K562 (cell line): ENCODE results near the gene IDH2. TPM values are rescaled to one million over a fixed set of nuclear protein-coding genes. Genes with fewer than 3 reads are reported as not detected.

Experiments
- ATAC-seq: fragments of 200-7000 bp; cut with Tn5 transposase; 3 replicates; pipeline ENCODE4 v1.9.1; 2020; ENCODE audit warnings: moderate library complexity
- BruUV-seq: library from RNA; stranded (reverse); fragments of 400-500 nt; replicated peaks from 2 replicates; lab custom pipeline; 2021; lab: Mats Ljungman, UMichigan
- CTCF ChIA-PET: fragments of 300-600 bp; formaldehyde crosslinking; extraction: SDS; loops from one replicate; lab custom pipeline; 2021; ENCODE audit warnings: low intra/inter-chr PET ratio; lab: Yijun Ruan, JAX
- POLR2A ChIA-PET: fragments of 300-600, 350-650 bp; sonication (Branson Sonifier 250); formaldehyde crosslinking; extraction: SDS; loops from one replicate; lab custom pipeline; 2021; ENCODE audit warnings: antibody characterized with exemption, inconsistent platforms; lab: Yijun Ruan, JAX
- DNase-seq, 4 experiments: peaks; one replicate each; pipeline versions ENCODE4 v3.0.0 to v3.0.0-alpha.2; 2011 to 2018; ENCODE audit warnings: low spot score in 3 of 4, mixed read lengths in 3 of 4; ENCODE audit errors: extremely low read depth in 1 of 4
- FAIRE-seq: peaks from 2 replicates; lab custom pipeline; 2011; peaks lifted over from hg19 to GRCh38; lab: Jason Lieb, UNC
- H2AFZ ChIP-seq: 2 replicates; pipeline ENCODE4 v1.6.0; 2011; ENCODE audit warnings: low read depth, low read length, control low read depth, inconsistent platforms
- H3K27ac ChIP-seq: fragments of 200-600 bp; 3 replicates; pipeline ENCODE4 v1.8.0; 2011; ENCODE audit warnings: low read depth, mild to moderate bottlenecking, control low read depth, inconsistent platforms, low read length, moderate library complexity, mixed read lengths; ENCODE audit errors: extremely low read depth
- H3K27me3 ChIP-seq, 2 experiments: fragments of 300-600 bp in 1 of 2; 2 replicates in 1 of 2; 3 replicates in 1 of 2; pipeline versions ENCODE4 v1.6.0 to v1.8.0; 2011; ENCODE audit warnings: inconsistent platforms in 2 of 2, low read length in 2 of 2, mild to moderate bottlenecking in 1 of 2, mixed read lengths in 1 of 2, moderate library complexity in 1 of 2; ENCODE audit not compliant: control insufficient read depth in 2 of 2, insufficient read depth in 2 of 2
- H3K36me3 ChIP-seq: fragments of 300-600 bp; 3 replicates; pipeline ENCODE4 v1.8.0; 2011; ENCODE audit warnings: mild to moderate bottlenecking, low read length, inconsistent platforms; ENCODE audit not compliant: control insufficient read depth, insufficient read depth
- H3K4me1 ChIP-seq, 2 experiments: fragments of 200-600 bp in 1 of 2; replicated peaks in 1 of 2; 2 replicates in 1 of 2; 3 replicates in 1 of 2; pipeline versions ENCODE4 v1.5.1 to v1.8.0; 2011; ENCODE audit warnings: inconsistent platforms in 2 of 2, low read length in 2 of 2, mild to moderate bottlenecking in 1 of 2, mixed read lengths in 1 of 2, moderate library complexity in 1 of 2; ENCODE audit not compliant: control insufficient read depth in 2 of 2, insufficient read depth in 2 of 2
- H3K4me2 ChIP-seq: 2 replicates; pipeline ENCODE4 v1.6.1; 2011; ENCODE audit warnings: low read length, control low read depth, inconsistent platforms, mixed read lengths; ENCODE audit not compliant: insufficient read depth
- H3K4me3 ChIP-seq: fragments of 200-600 bp; sonication (generic), shearing (Covaris generic); 2 replicates; pipeline ENCODE4 v1.5.1; 2016; ENCODE audit warnings: control low read depth, inconsistent platforms
- H3K79me2 ChIP-seq: fragments of 200-600 bp; 3 replicates; pipeline ENCODE4 v1.8.0; 2011; ENCODE audit warnings: low read length, inconsistent platforms; ENCODE audit not compliant: control insufficient read depth, insufficient read depth
- H3K9ac ChIP-seq, 2 experiments: 2 replicates each; pipeline versions ENCODE4 v1.6.0 to v1.6.1; 2011; ENCODE audit warnings: low read depth in 2 of 2, low read length in 2 of 2, control low read depth in 1 of 2, inconsistent platforms in 1 of 2, mild to moderate bottlenecking in 1 of 2, mixed read lengths in 1 of 2; ENCODE audit not compliant: insufficient read depth in 1 of 2
- H3K9me1 ChIP-seq: one replicate; pipeline ENCODE4 v1.6.0; 2011; ENCODE audit warnings: inconsistent platforms, mild to moderate bottlenecking, low read length, moderate library complexity; ENCODE audit not compliant: control insufficient read depth, insufficient read depth
- H3K9me3 ChIP-seq: replicated peaks from 2 replicates; pipeline ENCODE4 v1.5.1; 2011; ENCODE audit warnings: low read depth, low read length, inconsistent platforms; ENCODE audit not compliant: control insufficient read depth, insufficient read depth
- H4K20me1 ChIP-seq: replicated peaks from 2 replicates; pipeline ENCODE4 v1.6.1; 2011; ENCODE audit warnings: low read length, inconsistent platforms, mixed read lengths; ENCODE audit not compliant: control insufficient read depth, insufficient read depth
- JUNB ChIP-seq: fragments of 450-650 bp; formaldehyde crosslinking; conservative IDR thresholded peaks from 2 replicates; pipeline ENCODE4 v1.4.0; 2020; ENCODE audit warnings: mild to moderate bottlenecking
- NCOR1 ChIP-seq: fragments of 450-650 bp; IDR thresholded peaks from 2 replicates; pipeline ENCODE4 v1.6.1; 2016; ENCODE audit warnings: mild to moderate bottlenecking, moderate library complexity
- POLR2G ChIP-seq: fragments of 200-400 bp; formaldehyde crosslinking; IDR thresholded peaks from 2 replicates; pipeline ENCODE4 v1.6.1; 2017; ENCODE audit warnings: low read depth, mild to moderate bottlenecking, antibody characterized with exemption, low read length, moderate library complexity
- SAFB ChIP-seq: fragments of 200-400 bp; formaldehyde crosslinking; IDR thresholded peaks from 2 replicates; pipeline ENCODE4 v1.6.1; 2017; ENCODE audit warnings: low read depth, low read length, borderline replicate concordance
- SP1 ChIP-seq: sonication (generic); formaldehyde crosslinking; IDR thresholded peaks from 2 replicates; pipeline ENCODE4 v1.8.1; 2022; ENCODE audit warnings: mild to moderate bottlenecking, missing genetic modification reagents
- YY1 ChIP-seq, 3 experiments: IDR thresholded peaks; 2 replicates each; pipeline ENCODE4 v1.6.1; 2011; ENCODE audit warnings: low read length in 2 of 3, mild to moderate bottlenecking in 2 of 3, moderate library complexity in 2 of 3, borderline replicate concordance in 1 of 3, control low read depth in 1 of 3, low read depth in 1 of 3; ENCODE audit not compliant: insufficient read depth in 3 of 3, insufficient replicate concordance in 2 of 3, control insufficient read depth in 1 of 3, insufficient read length in 1 of 3; ENCODE audit errors: extremely low read depth in 1 of 3
- WGBS: fragments of 100-300 bp; shearing (Covaris generic); methylation state at CpG from one replicate; pipeline ENCODE4 v1.1.6; 2016; ENCODE audit warnings: low coverage, mixed read lengths; ENCODE audit not compliant: insufficient coverage; ENCODE audit errors: missing lambda C conversion rate; 5-methylcytosine and 5-hydroxymethylcytosine counted together
- in situ Hi-C: fragments of 300-500 bp; cut with MboI; formaldehyde crosslinking; loops from 4 replicates; pipeline ENCODE4 v1.15.0; 2018; ENCODE audit warnings: inconsistent platforms, mixed read lengths
- intact Hi-C: fragments of 100-400 bp; cut with micrococcal nuclease; formaldehyde crosslinking; loops from 2 replicates; pipeline ENCODE4 v1.14.2; 2022
- polyA plus RNA-seq, 8 experiments: library from polyadenylated mRNA; depleted of rRNA in 4 of 8; stranded (reverse) in 5 of 8; unstranded in 3 of 8; fragments of >200 nt; fragmentation: Nextera tagmentation in 2 of 8; fragmentation: Illumina TruSeq in 1 of 8; extraction: Ambion mirVana in 2 of 8; extraction: Trizol in 1 of 8; gene quantifications; 2 replicates each; pipeline versions ENCODE4 v1.2.1 to v1.2.3, GENCODE V29; 2011 to 2014; ENCODE audit warnings: inconsistent platforms in 1 of 8, missing spikeins in 1 of 8
- total RNA-seq, 7 experiments: library from RNA; depleted of rRNA in 6 of 7; stranded (reverse); fragments of >200 nt in 6 of 7; fragmentation: Illumina TruSeq in 2 of 7; extraction: Trizol in 2 of 7; gene quantifications; 2 replicates each; pipeline versions ENCODE4 v1.2.1 to v1.2.3, GENCODE V29; 2011 to 2021; ENCODE audit warnings: low replicate concordance in 1 of 7
- TF ChIP-seq, protein P1 (sequence below), 2 experiments: fragments of 450-650 bp; conservative IDR thresholded peaks; 2 replicates each; pipeline ENCODE4 v1.6.1; 2017; ENCODE audit warnings: mild to moderate bottlenecking in 2 of 2, moderate library complexity in 2 of 2
- TF ChIP-seq, protein P2 (sequence below), 2 experiments: fragments of 450-650 bp; formaldehyde crosslinking in 1 of 2; IDR thresholded peaks; 2 replicates each; pipeline versions ENCODE4 v1.4.0 to v1.6.1; 2014 to 2020; ENCODE audit warnings: mild to moderate bottlenecking in 2 of 2, borderline replicate concordance in 1 of 2, low read depth in 1 of 2

Gene IDH2
- total and polyA plus RNA-seq, 9 of the 15 experiments (the other 6 are each of a cell fraction or from before 2014, with no cell fraction given) = 0.70 to 99.9 (median 59.2) TPM

DNA sequence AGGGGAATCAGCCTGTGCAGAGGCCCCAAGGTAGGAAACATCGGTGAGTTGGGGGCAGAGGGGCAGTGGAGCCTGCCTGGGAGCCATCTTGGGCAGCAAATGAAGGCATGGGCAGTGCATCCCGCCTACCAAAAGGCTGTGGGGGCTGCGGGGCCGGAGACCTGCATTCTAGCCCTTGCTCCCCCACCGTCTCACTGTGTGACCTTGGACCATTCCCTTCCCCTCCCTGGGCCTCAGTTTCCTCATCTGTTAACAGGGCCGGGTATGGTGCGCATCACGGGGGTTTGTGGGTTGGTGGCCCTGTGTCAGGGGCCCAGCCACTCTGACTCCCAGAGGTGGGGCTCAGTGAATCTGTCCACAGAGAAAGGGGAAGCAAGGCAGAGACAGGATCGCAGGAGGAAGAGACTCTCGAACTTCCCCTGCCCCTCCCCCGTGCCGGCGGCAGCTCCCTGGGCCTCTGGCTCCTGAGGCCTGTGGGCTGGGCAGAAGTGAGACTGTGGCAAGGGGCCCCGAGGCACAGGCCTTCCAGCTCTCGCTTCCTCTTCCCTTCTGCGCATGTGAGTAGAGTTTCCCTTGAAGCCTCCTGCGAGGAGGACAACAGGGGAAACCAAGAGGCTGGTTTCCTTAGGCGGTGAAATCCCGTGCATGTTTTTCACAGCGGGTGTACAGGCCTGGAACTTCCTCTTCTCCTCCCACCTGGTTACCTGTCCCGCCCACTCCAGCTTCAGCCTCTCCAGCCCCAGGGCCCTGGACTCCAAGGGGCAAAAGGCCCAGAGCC, 42.9 kb downstream of the IDH2 start:
- Histone ChIP-seq H3K9me1 (no peaks in the 10 kb centered on the region), H3K4me1 (peaks cover 46 to 57% of the 10 kb centered on the region in 2 experiments), H4K20me1 (no peaks in the 10 kb centered on the region), H3K27me3 (no peaks in the 10 kb centered on the region), H3K9ac (peak overlapping the region; percentile 65 to 85), H3K4me2 (peak overlapping the region; percentile 49), H3K27ac (peak overlapping the region; percentile 79), H3K79me2 (peaks cover 7% of the 10 kb centered on the region; the same call in 2 of the 3 replicates), H3K36me3 (no peaks in the 10 kb centered on the region), H3K9me3 (no peaks in the 10 kb centered on the region), H2AFZ (peak overlapping the region; percentile 92), H3K4me3 (0 out of 2 replicates have a peak overlapping the region, but pooled peaks have one; percentile 5)
- ATAC-seq (peak; percentile 69), FAIRE-seq (peak; percentile 19), DNase-seq (peak; percentile 48 to 76 (median 62))
- intact Hi-C loops (no loop called here), in situ Hi-C loops (no loop called here)
- 33% methylated on average over 20 of the region's 21 CpGs for WGBS
- BruUV-seq = no TSS peak
- ChIA-PET CTCF (no interaction called here), POLR2A (interaction anchor here (0.6 to 1.3 kb wide), 3 partner anchors 9 to 17 kb away, joined by 3 read pairs; no protein-coding TSS in a partner anchor)
- no peak for TF ChIP-seq SAFB
- TF ChIP-seq YY1 (IDR thresholded peaks at IDR 0.05; ENCODE audit: borderline replicate concordance in 1 of 3, control insufficient read depth in 1 of 3, extremely low read depth in 1 of 3, insufficient read depth in 3 of 3, insufficient read length in 1 of 3, insufficient replicate concordance in 2 of 3, low read depth in 1 of 3, low read length in 2 of 3) = peak in 1 of 3 experiments; percentile 13
- TF ChIP-seq NCOR1 = no peak
- TF ChIP-seq, protein P1, sequence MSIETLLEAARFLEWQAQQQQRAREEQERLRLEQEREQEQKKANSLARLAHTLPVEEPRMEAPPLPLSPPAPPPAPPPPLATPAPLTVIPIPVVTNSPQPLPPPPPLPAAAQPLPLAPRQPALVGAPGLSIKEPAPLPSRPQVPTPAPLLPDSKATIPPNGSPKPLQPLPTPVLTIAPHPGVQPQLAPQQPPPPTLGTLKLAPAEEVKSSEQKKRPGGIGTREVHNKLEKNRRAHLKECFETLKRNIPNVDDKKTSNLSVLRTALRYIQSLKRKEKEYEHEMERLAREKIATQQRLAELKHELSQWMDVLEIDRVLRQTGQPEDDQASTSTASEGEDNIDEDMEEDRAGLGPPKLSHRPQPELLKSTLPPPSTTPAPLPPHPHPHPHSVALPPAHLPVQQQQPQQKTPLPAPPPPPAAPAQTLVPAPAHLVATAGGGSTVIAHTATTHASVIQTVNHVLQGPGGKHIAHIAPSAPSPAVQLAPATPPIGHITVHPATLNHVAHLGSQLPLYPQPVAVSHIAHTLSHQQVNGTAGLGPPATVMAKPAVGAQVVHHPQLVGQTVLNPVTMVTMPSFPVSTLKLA (conservative IDR thresholded peaks at IDR 0.05) = 0 out of 4 replicates have a peak, but pooled peaks of 1 of the 2 experiments have one; percentile 20
- TF ChIP-seq SP1 (CRISPR knock-in tag) = 0 out of 2 replicates have a peak, but pooled peaks have one; percentile 30
- no peak for TF ChIP-seq JUNB (CRISPR knock-in tag)
- TF ChIP-seq, protein P2, sequence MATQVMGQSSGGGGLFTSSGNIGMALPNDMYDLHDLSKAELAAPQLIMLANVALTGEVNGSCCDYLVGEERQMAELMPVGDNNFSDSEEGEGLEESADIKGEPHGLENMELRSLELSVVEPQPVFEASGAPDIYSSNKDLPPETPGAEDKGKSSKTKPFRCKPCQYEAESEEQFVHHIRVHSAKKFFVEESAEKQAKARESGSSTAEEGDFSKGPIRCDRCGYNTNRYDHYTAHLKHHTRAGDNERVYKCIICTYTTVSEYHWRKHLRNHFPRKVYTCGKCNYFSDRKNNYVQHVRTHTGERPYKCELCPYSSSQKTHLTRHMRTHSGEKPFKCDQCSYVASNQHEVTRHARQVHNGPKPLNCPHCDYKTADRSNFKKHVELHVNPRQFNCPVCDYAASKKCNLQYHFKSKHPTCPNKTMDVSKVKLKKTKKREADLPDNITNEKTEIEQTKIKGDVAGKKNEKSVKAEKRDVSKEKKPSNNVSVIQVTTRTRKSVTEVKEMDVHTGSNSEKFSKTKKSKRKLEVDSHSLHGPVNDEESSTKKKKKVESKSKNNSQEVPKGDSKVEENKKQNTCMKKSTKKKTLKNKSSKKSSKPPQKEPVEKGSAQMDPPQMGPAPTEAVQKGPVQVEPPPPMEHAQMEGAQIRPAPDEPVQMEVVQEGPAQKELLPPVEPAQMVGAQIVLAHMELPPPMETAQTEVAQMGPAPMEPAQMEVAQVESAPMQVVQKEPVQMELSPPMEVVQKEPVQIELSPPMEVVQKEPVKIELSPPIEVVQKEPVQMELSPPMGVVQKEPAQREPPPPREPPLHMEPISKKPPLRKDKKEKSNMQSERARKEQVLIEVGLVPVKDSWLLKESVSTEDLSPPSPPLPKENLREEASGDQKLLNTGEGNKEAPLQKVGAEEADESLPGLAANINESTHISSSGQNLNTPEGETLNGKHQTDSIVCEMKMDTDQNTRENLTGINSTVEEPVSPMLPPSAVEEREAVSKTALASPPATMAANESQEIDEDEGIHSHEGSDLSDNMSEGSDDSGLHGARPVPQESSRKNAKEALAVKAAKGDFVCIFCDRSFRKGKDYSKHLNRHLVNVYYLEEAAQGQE (IDR thresholded peaks at IDR 0.05; ENCODE audit: borderline replicate concordance) = peak; percentile 20; the same call in 1 of the 2 replicates
- TF ChIP-seq, protein P2 (CRISPR knock-in tag; IDR thresholded peaks at IDR 0.05; ENCODE audit: low read depth) = no peak
- peak; percentile 51; the same call in 1 of the 2 replicates for TF ChIP-seq POLR2G
